ENCODE measurements around the gene TGFB1. TPM values are rescaled to one million over a fixed set of nuclear protein-coding genes. Genes with fewer than 3 reads are reported as not detected.

Gene TGFB1
- total and polyA plus RNA-seq, 2 of the 13 experiments (the other 11 are each of a cell fraction or from before 2014, with no cell fraction given): 4.1 to 5.4 TPM

GRCh38 chr19:41323430-41324125, 30.1 kb downstream of the TGFB1 start (continued):
- TF ChIP-seq ZNF256 (CRISPR knock-in tag; conservative IDR thresholded peaks at IDR 0.05) (no peak), KLF15 (CRISPR knock-in tag; IDR thresholded peaks at IDR 0.05; ENCODE audit: borderline replicate concordance) (no peak), PHB2 (IDR thresholded peaks at IDR 0.05; ENCODE audit: partially characterized antibody) (no peak), ELF1 (CRISPR knock-in tag; IDR thresholded peaks at IDR 0.05) (no peak), ZFP90 (CRISPR knock-in tag; IDR thresholded peaks at IDR 0.05; ENCODE audit: borderline replicate concordance) (no peak), ZNF776 (CRISPR knock-in tag; IDR thresholded peaks at IDR 0.05) (no peak), ZNF30 (CRISPR knock-in tag; IDR thresholded peaks at IDR 0.05) (no peak), REPIN1 (CRISPR knock-in tag; IDR thresholded peaks at IDR 0.05; ENCODE audit: borderline replicate concordance, low read depth) (no peak), ZHX1 (CRISPR knock-in tag; IDR thresholded peaks at IDR 0.05; ENCODE audit: low read depth) (0 out of 2 replicates have a peak, but pooled peaks have one; percentile 33), TFDP2 (CRISPR knock-in tag; IDR thresholded peaks at IDR 0.05) (no peak), RNF2 (conservative IDR thresholded peaks at IDR 0.05; ENCODE audit: low read depth) (no peak), ZNF549 (CRISPR knock-in tag; IDR thresholded peaks at IDR 0.05) (no peak), ZNF512 (CRISPR knock-in tag; IDR thresholded peaks at IDR 0.05) (no peak), GATAD1 (CRISPR knock-in tag; IDR thresholded peaks at IDR 0.05) (0 out of 2 replicates have a peak, but pooled peaks have one; percentile 31), ZNF570 (CRISPR knock-in tag; IDR thresholded peaks at IDR 0.05; ENCODE audit: borderline replicate concordance) (no peak), SMC3 (IDR thresholded peaks at IDR 0.05; ENCODE audit: low read length) (no peak), ZBTB4 (CRISPR knock-in tag; IDR thresholded peaks at IDR 0.05; ENCODE audit: borderline replicate concordance) (no peak), THAP7 (CRISPR knock-in tag; IDR thresholded peaks at IDR 0.05) (no peak)

Data from HepG2 (cell line).